GM23248 (cell line): ENCODE data around the gene ZBTB9. TPM values are rescaled to one million over a fixed set of nuclear protein-coding genes. Genes with fewer than 3 reads are reported as not detected.

Experiments used
- DNase-seq: peaks from one replicate; pipeline ENCODE4 v3.0.0-alpha.2; 2015
- H2AFZ ChIP-seq: fragments of 200-600 bp; sonication (generic); 2 replicates; pipeline ENCODE4 v1.6.1; 2016; ENCODE audit warnings: antibody characterized with exemption
- H3F3A ChIP-seq: fragments of 200-600 bp; sonication (generic); 2 replicates; pipeline ENCODE4 v1.6.1; 2016; ENCODE audit warnings: mild to moderate bottlenecking, antibody characterized with exemption, mixed run types; ENCODE audit not compliant: insufficient read depth
- H3K27ac ChIP-seq: fragments of 200-600 bp; sonication (generic); 2 replicates; pipeline ENCODE4 v1.5.1; 2016; ENCODE audit warnings: mild to moderate bottlenecking
- H3K27me3 ChIP-seq: fragments of 200-600 bp; sonication (generic); replicated peaks from 2 replicates; pipeline ENCODE4 v1.6.1; 2016; ENCODE audit warnings: mild to moderate bottlenecking; ENCODE audit not compliant: insufficient read depth
- H3K36me3 ChIP-seq: fragments of 200-600 bp; sonication (generic); 2 replicates; pipeline ENCODE4 v1.6.1; 2016; ENCODE audit warnings: low read depth, mild to moderate bottlenecking
- H3K4me1 ChIP-seq: fragments of 200-600 bp; sonication (generic); 2 replicates; pipeline ENCODE4 v1.6.1; 2016; ENCODE audit warnings: mild to moderate bottlenecking; ENCODE audit not compliant: insufficient read depth
- H3K4me2 ChIP-seq: fragments of 200-600 bp; sonication (generic); one replicate; pipeline ENCODE4 v1.6.1; 2016; ENCODE audit warnings: mild to moderate bottlenecking; ENCODE audit not compliant: unreplicated experiment
- H3K4me3 ChIP-seq: fragments of 200-600 bp; sonication (generic); 2 replicates; pipeline ENCODE4 v1.5.1; 2016; ENCODE audit warnings: mild to moderate bottlenecking
- H3K79me2 ChIP-seq: fragments of 200-600 bp; sonication (generic); 2 replicates; pipeline ENCODE4 v1.6.1; 2016; ENCODE audit warnings: mild to moderate bottlenecking; ENCODE audit not compliant: insufficient read depth
- H3K9ac ChIP-seq: fragments of 200-600 bp; sonication (generic); 2 replicates; pipeline ENCODE4 v1.6.1; 2016; ENCODE audit warnings: mild to moderate bottlenecking
- H3K9me2 ChIP-seq: fragments of 200-600 bp; sonication (generic); 2 replicates; pipeline ENCODE4 v1.6.1; 2016; ENCODE audit warnings: mixed run types, mild to moderate bottlenecking, moderate library complexity; ENCODE audit not compliant: insufficient read depth
- H3K9me3 ChIP-seq: fragments of 200-600 bp; sonication (generic); one replicate; pipeline ENCODE4 v1.6.1; 2017; ENCODE audit warnings: low read depth
- H4K20me1 ChIP-seq: fragments of 200-600 bp; sonication (generic); 2 replicates; pipeline ENCODE4 v1.6.0; 2016; ENCODE audit not compliant: insufficient read depth
- EZH2 ChIP-seq: fragments of 200-600 bp; sonication (generic); IDR thresholded peaks from 2 replicates; pipeline ENCODE4 v1.6.1; 2018; ENCODE audit warnings: antibody characterized with exemption, mild to moderate bottlenecking; ENCODE audit not compliant: insufficient read depth, poor library complexity, severe bottlenecking
- EZH2phosphoT487 ChIP-seq: fragments of 200-600 bp; sonication (generic); IDR thresholded peaks from 2 replicates; pipeline ENCODE4 v1.6.1; 2018; ENCODE audit warnings: antibody characterized with exemption, moderate library complexity, mild to moderate bottlenecking, low read depth; ENCODE audit not compliant: insufficient read depth
- WGBS, 2 experiments: methylation state at CpG; one replicate each; pipeline ENCODE4 v1.1.6; 2015 to 2017; ENCODE audit warnings: low lambda C conversion rate in 2 of 2, low coverage in 1 of 2; ENCODE audit errors: missing lambda C conversion rate in 2 of 2; 5-methylcytosine and 5-hydroxymethylcytosine counted together
- in situ Hi-C: fragments of 300-500 bp; cut with MboI; formaldehyde crosslinking; loops from 2 replicates; pipeline ENCODE4 v1.15.0; 2020
- polyA plus RNA-seq: library from polyadenylated mRNA; unstranded; fragments of >200 nt; fragmentation: Nextera tagmentation; extraction: Ambion mirVana; gene quantifications from 2 replicates; pipeline ENCODE4 v1.2.1, GENCODE V29; 2016
- total RNA-seq: library from RNA; depleted of rRNA; stranded (reverse); fragments of >200 nt; shearing (Covaris generic); gene quantifications from 2 replicates; pipeline ENCODE4 v1.2.3, GENCODE V29; 2014

Gene ZBTB9
- total and polyA plus RNA-seq, 2 experiments from 2014 or later = 3.5 to 7.0 TPM

- Histone ChIP-seq H3K27ac (no peak overlapping the region), H3K27me3 (no peaks in the 10 kb centered on the region), H3K4me1 (peaks cover 4% of the 10 kb centered on the region; the same call in 1 of the 2 replicates), H3K4me2 (peak overlapping the region; percentile 85), H3F3A (peaks cover 10% of the 10 kb centered on the region), H4K20me1 (no peaks in the 10 kb centered on the region), H3K79me2 (peaks cover 26% of the 10 kb centered on the region), H3K9me3 (no peaks in the 10 kb centered on the region), H3K36me3 (no peaks in the 10 kb centered on the region), H3K9me2 (no peaks in the 10 kb centered on the region), H2AFZ (peak overlapping the region; percentile 66), H3K4me3 (peak overlapping the region; percentile 87), H3K9ac (peak overlapping the region; percentile 84)
- in situ Hi-C loops = no loop called here
- WGBS, 2 experiments = 46 to 51% methylated on average over 16 of the region's 16 CpGs
- TF ChIP-seq EZH2 (no peak), EZH2phosphoT487 (no peak)
- peak; percentile 14 for DNase-seq
Measured at GRCh38 chr6:33455051-33455450, 675 bp downstream of the ZBTB9 start.

GRCh38 chr6:33456156-33456555 is 1.8 kb downstream of the ZBTB9 start:
- Histone ChIP-seq H3K9me3 (no peaks in the 10 kb centered on the region), H4K20me1 (no peaks in the 10 kb centered on the region), H3K27me3 (no peaks in the 10 kb centered on the region), H3K9ac (no peak overlapping the region), H3K4me2 (no peak overlapping the region), H3K4me3 (no peak overlapping the region), H3K9me2 (no peaks in the 10 kb centered on the region), H3F3A (no peaks in the 10 kb centered on the region), H2AFZ (no peak overlapping the region), H3K36me3 (no peaks in the 10 kb centered on the region), H3K79me2 (peaks cover 26% of the 10 kb centered on the region), H3K4me1 (peaks cover 4% of the 10 kb centered on the region; the same call in 1 of the 2 replicates), H3K27ac (no peak overlapping the region)
- no peak for TF ChIP-seq EZH2phosphoT487
- TF ChIP-seq EZH2 = no peak
- in situ Hi-C loops = no loop called here
- DNase-seq = no peak
- 96 to 98% methylated on average over 12 of the region's 12 CpGs for WGBS, 2 experiments

GRCh38 chr6:33458676-33459075 is 4.3 kb downstream of the ZBTB9 start:
- Histone ChIP-seq H3K4me2 (no peak overlapping the region), H3K9me2 (no peaks in the 10 kb centered on the region), H3K27me3 (no peaks in the 10 kb centered on the region), H4K20me1 (no peaks in the 10 kb centered on the region), H3K36me3 (no peaks in the 10 kb centered on the region), H3K4me3 (no peak overlapping the region), H2AFZ (no peak overlapping the region), H3K9ac (no peak overlapping the region), H3K27ac (no peak overlapping the region), H3K9me3 (no peaks in the 10 kb centered on the region), H3F3A (no peaks in the 10 kb centered on the region), H3K79me2 (peaks cover 24% of the 10 kb centered on the region), H3K4me1 (peaks cover 4% of the 10 kb centered on the region; the same call in 1 of the 2 replicates)
- in situ Hi-C loops = no loop called here
- DNase-seq = no peak
- TF ChIP-seq EZH2phosphoT487 (no peak), EZH2 (no peak)
- WGBS, 2 experiments = 35 to 39% methylated on average over 3 of the region's 3 CpGs

- H3K9me3 ChIP-seq = no peaks in the 10 kb centered on the region
- no peak for DNase-seq
- in situ Hi-C loops = no loop called here
Measured at GRCh38 chr6:33459226-33459625, 4.8 kb downstream of the ZBTB9 start.

GRCh38 chr6:33466075-33466735 is 11.8 kb downstream of the ZBTB9 start:
- H3F3A ChIP-seq = no peaks in the 10 kb centered on the region
- TF ChIP-seq EZH2 (no peak), EZH2phosphoT487 (no peak)
- WGBS, 2 experiments = 64 to 70% methylated on average over 4 of the region's 4 CpGs
- no peaks in the 10 kb centered on the region for H3K79me2 ChIP-seq
- no peak overlapping the region for H3K27ac ChIP-seq
- H3K9ac ChIP-seq = no peak overlapping the region
- H2AFZ ChIP-seq = no peak overlapping the region
- H3K27me3 ChIP-seq = no peaks in the 10 kb centered on the region
- no peaks in the 10 kb centered on the region for H3K9me3 ChIP-seq
- no peak for DNase-seq
- no peak overlapping the region for H3K4me2 ChIP-seq
- H3K4me1 ChIP-seq = no peaks in the 10 kb centered on the region
- no peak overlapping the region for H3K4me3 ChIP-seq
- no peaks in the 10 kb centered on the region for H3K9me2 ChIP-seq
- in situ Hi-C loops = no loop called here
- no peaks in the 10 kb centered on the region for H3K36me3 ChIP-seq
- no peaks in the 10 kb centered on the region for H4K20me1 ChIP-seq

More at GRCh38 chr6:33459226-33459625, 4.8 kb downstream of the ZBTB9 start:
- WGBS, 2 experiments = 96 to 98% methylated on average over 2 of the region's 2 CpGs
- Histone ChIP-seq H3F3A (no peaks in the 10 kb centered on the region), H3K4me1 (peaks cover 4% of the 10 kb centered on the region; the same call in 1 of the 2 replicates), H3K4me3 (no peak overlapping the region), H4K20me1 (no peaks in the 10 kb centered on the region), H3K9ac (no peak overlapping the region), H3K4me2 (no peak overlapping the region), H3K27ac (no peak overlapping the region), H3K27me3 (no peaks in the 10 kb centered on the region), H3K9me2 (no peaks in the 10 kb centered on the region), H3K79me2 (peaks cover 21% of the 10 kb centered on the region), H3K36me3 (no peaks in the 10 kb centered on the region), H2AFZ (no peak overlapping the region)
- TF ChIP-seq EZH2 (no peak), EZH2phosphoT487 (no peak)
